GM15510 (cell line): Measurements from ENCODE around the gene NMNAT3.

Experiments used
- POLR2A ChIP-seq: IDR thresholded peaks from 3 replicates; pipeline ENCODE4 v1.6.1; 2011; ENCODE audit warnings: borderline replicate concordance; ENCODE audit not compliant: insufficient read length; ENCODE audit errors: extremely low read depth

Gene NMNAT3

GRCh38 chr3:139677388-139678155, at the start of gene NMNAT3:
Gene NMNAT3, minus strand, starts transcription at chr3:139677972. Its CDS starts 50,248 bp downstream, at chr3:139627724.
- no peak for TF ChIP-seq POLR2A

- TF ChIP-seq POLR2A, result no peak
Observed at GRCh38 chr3:139721370-139721769, 43.6 kb upstream of the NMNAT3 start.

DNA sequence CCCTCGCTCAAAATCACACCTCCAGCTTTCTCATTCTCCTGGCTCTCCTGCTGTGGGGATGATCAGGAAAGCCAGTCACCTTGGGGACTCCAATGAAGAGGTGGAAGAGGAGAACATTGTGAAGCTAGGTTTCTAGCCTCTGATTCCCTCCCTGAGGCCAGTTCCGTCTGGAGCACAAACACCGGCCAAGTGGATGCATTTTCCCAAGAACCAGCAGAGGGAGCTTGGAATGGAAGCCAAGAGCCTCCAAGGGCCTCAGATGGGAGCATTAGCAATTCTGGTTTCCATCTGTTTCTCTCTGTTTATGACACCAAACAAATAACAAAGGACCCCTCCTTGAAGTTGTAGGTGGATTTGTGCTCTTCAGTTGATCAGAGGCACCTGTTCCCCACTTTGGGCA, 40.6 kb upstream of the NMNAT3 start:
- TF ChIP-seq POLR2A, result no peak

- no peak for TF ChIP-seq POLR2A
Observed at GRCh38 chr3:139716908-139717485, 39.2 kb upstream of the NMNAT3 start.

- TF ChIP-seq POLR2A, result no peak
Observed at GRCh38 chr3:139715743-139716360, 38.1 kb upstream of the NMNAT3 start.

DNA sequence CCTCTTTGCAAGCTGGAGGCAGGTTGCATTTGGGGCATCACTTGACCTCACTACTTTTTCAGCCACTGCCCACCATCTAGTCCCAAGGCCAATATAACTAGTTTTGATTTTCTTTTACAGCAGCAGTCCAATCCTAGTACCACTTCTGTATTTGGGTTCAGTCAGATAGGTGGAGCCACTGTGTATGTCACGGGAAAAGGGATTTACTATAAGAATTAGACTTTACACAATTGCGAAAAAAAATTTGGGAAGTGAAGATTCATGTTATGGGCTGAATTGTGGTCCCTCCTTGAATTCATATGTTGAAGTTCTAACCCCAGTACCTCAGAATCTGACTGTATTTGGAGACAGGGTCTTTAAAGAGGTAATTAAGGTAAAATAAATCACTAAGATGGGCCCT, 37.4 kb upstream of the NMNAT3 start:
- no peak for TF ChIP-seq POLR2A

DNA sequence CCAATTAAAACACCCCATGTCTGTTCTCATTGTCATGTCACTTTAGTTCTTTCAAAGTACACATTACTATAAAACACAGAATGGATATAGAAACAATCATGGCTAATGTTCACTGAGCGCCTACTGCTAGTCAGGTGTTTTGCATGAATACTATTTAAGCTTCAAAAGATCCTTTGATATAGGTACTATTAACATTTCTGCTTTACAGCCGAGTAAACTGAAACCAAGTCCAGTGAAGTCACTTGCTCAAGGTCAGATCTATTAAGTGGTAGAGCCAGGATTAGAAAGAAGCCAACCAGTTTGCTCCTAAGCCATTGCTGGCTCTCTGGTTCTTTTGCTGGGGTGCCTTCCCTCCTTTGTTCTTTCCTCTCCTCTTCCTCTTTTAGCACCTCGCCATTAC, 32.4 kb upstream of the NMNAT3 start:
- no peak for TF ChIP-seq POLR2A

- TF ChIP-seq POLR2A, result no peak
Observed at GRCh38 chr3:139705631-139706030, 27.9 kb upstream of the NMNAT3 start.

DNA sequence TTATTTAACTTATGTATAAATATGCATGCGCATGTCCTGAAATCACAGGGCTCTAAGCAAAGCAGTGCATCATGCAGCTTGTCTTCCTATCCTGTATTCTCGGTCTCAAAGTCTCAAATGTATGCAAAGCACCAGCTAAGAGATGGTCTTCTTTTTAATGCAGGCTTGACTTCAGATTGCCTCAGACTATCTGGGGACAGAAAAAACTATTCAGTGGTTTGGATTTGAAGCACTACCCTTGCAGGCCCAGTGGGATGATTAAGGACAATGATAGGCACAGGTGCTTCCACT, 18.5 kb upstream of the NMNAT3 start:
- no peak for TF ChIP-seq POLR2A

- TF ChIP-seq POLR2A, result no peak
Observed at GRCh38 chr3:139695426-139696313, 17.9 kb upstream of the NMNAT3 start.

GRCh38 chr3:139695007-139695406, 17.2 kb upstream of the NMNAT3 start:
- no peak for TF ChIP-seq POLR2A

- no peak for TF ChIP-seq POLR2A
Observed at GRCh38 chr3:139694542-139694941, 16.8 kb upstream of the NMNAT3 start.

- no peak for TF ChIP-seq POLR2A
Observed at GRCh38 chr3:139691619-139692018, 13.8 kb upstream of the NMNAT3 start.

GRCh38 chr3:139689708-139690228, 12.0 kb upstream of the NMNAT3 start:
- no peak for TF ChIP-seq POLR2A

DNA sequence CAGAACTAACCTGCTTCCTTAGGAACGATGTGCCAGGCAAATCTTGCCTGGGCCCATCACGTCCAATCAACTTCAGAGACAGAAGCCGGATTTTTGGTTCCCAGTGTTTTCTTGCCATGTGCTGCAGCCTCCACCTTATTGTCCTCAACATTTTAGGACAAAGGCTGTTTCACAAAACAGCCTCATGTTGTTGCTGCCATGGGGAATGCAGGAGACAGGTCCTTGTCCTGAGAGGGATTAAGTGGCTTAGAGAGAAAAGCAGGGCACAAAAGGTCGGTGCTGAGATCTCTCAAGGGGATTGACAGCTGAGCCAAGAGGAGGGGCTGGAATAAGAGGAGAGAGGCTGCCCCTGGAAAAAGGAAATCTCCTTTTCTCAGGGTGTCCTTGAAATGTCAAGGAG, 11.3 kb upstream of the NMNAT3 start:
- TF ChIP-seq POLR2A, result no peak
